Esophagus squamous epithelium (tissue), 5 donors: ENCODE data around the gene DCP1B. TPM values are rescaled to one million over a fixed set of nuclear protein-coding genes. Genes with fewer than 3 reads are reported as not detected.

ENCODE experiments used
- DNase-seq: peaks from one replicate; lab custom pipeline; 2025; lab: John Stamatoyannopoulos, UW
- H3K27ac ChIP-seq, 4 donors: fragments of 200-600 bp; sonication (generic); one replicate each; pipeline ENCODE4 v1.5.1; 2016 to 2019; ENCODE audit warnings: mild to moderate bottlenecking in 1 of 4
- H3K27me3 ChIP-seq, 4 donors: fragments of 200-600 bp; sonication (generic); 1 replicate in 3 of 4; 2 replicates in 1 of 4; pipeline versions ENCODE4 v1.5.1 to v1.6.0; 2017 to 2021; ENCODE audit warnings: antibody characterized with exemption in 1 of 4
- H3K36me3 ChIP-seq, 3 donors: fragments of 200-600 bp; sonication (generic); one replicate each; pipeline ENCODE4 v1.5.1; 2016 to 2019
- H3K4me1 ChIP-seq, 3 donors: fragments of 200-600 bp; sonication (generic); one replicate each; pipeline ENCODE4 v1.5.1; 2017 to 2019
- H3K4me3 ChIP-seq, 4 donors: fragments of 200-600 bp; sonication (generic); 1 replicate in 3 of 4; 2 replicates in 1 of 4; pipeline ENCODE4 v1.5.1; 2016 to 2019; ENCODE audit warnings: mild to moderate bottlenecking in 2 of 4, moderate library complexity in 1 of 4
- H3K9me3 ChIP-seq, 3 donors: fragments of 200-600 bp; sonication (generic); one replicate each; pipeline ENCODE4 v1.5.1; 2016 to 2019
- CTCF ChIP-seq, 6 experiments: fragments of 450-650 bp in 4 of 6; fragments of 200-600 bp in 2 of 6; sonication (generic) in 2 of 6; IDR thresholded peaks; one replicate each; pipeline ENCODE4 v1.5.1; 2016 to 2019; ENCODE audit warnings: antibody characterized with exemption in 6 of 6, mild to moderate bottlenecking in 4 of 6, moderate library complexity in 4 of 6
- POLR2A ChIP-seq, 4 donors: fragments of 450-650 bp; IDR thresholded peaks; one replicate each; pipeline ENCODE4 v1.6.1; 2017; ENCODE audit warnings: antibody characterized with exemption in 4 of 4, mild to moderate bottlenecking in 4 of 4, moderate library complexity in 3 of 4
- WGBS, 2 donors: methylation state at CpG; one replicate each; pipeline ENCODE4 v1.1.5; 2018; 5-methylcytosine and 5-hydroxymethylcytosine counted together
- intact Hi-C: fragments of 100-400 bp; cut with DNase I; formaldehyde crosslinking; loops from one replicate; pipeline ENCODE4 v1.15.0; 2022
- total RNA-seq, 4 donors: library from RNA; depleted of rRNA; stranded (reverse); fragments of >200 nt; gene quantifications; one replicate each; pipeline ENCODE4 v1.1.0, GENCODE V29; 2016
- donor health status: DM: yes; HTN: yes; CAD: no.

The DCP1B gene
- total RNA-seq, 4 donors from 2014 or later = 4.0 to 15.5 (median 10.8) TPM

GRCh38 chr12:2032506-2032905, 28.2 kb upstream of the DCP1B start:
- Histone ChIP-seq H3K27me3 (peaks cover 0 to 27% (median 0%) of the 10 kb centered on the region in 4 donors), H3K27ac (no peak overlapping the region), H3K9me3 (no peaks in the 10 kb centered on the region), H3K36me3 (no peaks in the 10 kb centered on the region), H3K4me1 (peaks cover 5 to 13% (median 12%) of the 10 kb centered on the region in 3 donors), H3K4me3 (no peak overlapping the region)
- 85 to 90% methylated on average over 8 of the region's 8 CpGs for WGBS, 2 donors
- intact Hi-C loops = loop anchor here (5.0 kb wide), 1 partner anchor 235 kb away; no protein-coding TSS in a partner anchor
- TF ChIP-seq CTCF (IDR thresholded peaks at IDR 0.05) (no peak), POLR2A (IDR thresholded peaks at IDR 0.05) (no peak)
- no peak for DNase-seq

GRCh38 chr12:2029851-2030250, 25.6 kb upstream of the DCP1B start:
- Histone ChIP-seq H3K36me3 (no peaks in the 10 kb centered on the region), H3K4me3 (no peak overlapping the region), H3K27me3 (peaks cover 0 to 6% (median 0%) of the 10 kb centered on the region in 4 donors), H3K9me3 (no peaks in the 10 kb centered on the region), H3K27ac (no peak overlapping the region), H3K4me1 (peaks cover 0 to 6% (median 6%) of the 10 kb centered on the region in 3 donors)
- no peak for TF ChIP-seq CTCF (IDR thresholded peaks at IDR 0.05)
- TF ChIP-seq POLR2A (IDR thresholded peaks at IDR 0.05) = no peak
- WGBS, 2 donors = 66 to 92% methylated on average over 3 of the region's 3 CpGs
- intact Hi-C loops = loop anchor here (5.0 kb wide), 1 partner anchor 233 kb away; no protein-coding TSS in a partner anchor
- no peak for DNase-seq

GRCh38 chr12:2027351-2027750, 23.1 kb upstream of the DCP1B start:
- H3K27ac ChIP-seq = no peak overlapping the region
- DNase-seq = no peak
- no peak overlapping the region for H3K4me3 ChIP-seq
- intact Hi-C loops = no loop called here
- TF ChIP-seq POLR2A (IDR thresholded peaks at IDR 0.05) (no peak), CTCF (IDR thresholded peaks at IDR 0.05) (no peak)
- WGBS, 2 donors = 55 to 58% methylated on average over 4 of the region's 4 CpGs
- H3K9me3 ChIP-seq = no peaks in the 10 kb centered on the region
- no peaks in the 10 kb centered on the region for H3K4me1 ChIP-seq
- no peaks in the 10 kb centered on the region for H3K36me3 ChIP-seq
- peaks cover 0 to 7% (median 0%) of the 10 kb centered on the region in 4 donors for H3K27me3 ChIP-seq

- 16 to 26% methylated on average over 3 of the region's 3 CpGs for WGBS, 2 donors
- Histone ChIP-seq H3K27ac (no peak overlapping the region), H3K4me3 (no peak overlapping the region), H3K4me1 (no peaks in the 10 kb centered on the region), H3K36me3 (no peaks in the 10 kb centered on the region), H3K9me3 (no peaks in the 10 kb centered on the region), H3K27me3 (peaks cover 0 to 11% (median 0%) of the 10 kb centered on the region in 4 donors)
- intact Hi-C loops = no loop called here
- no peak for TF ChIP-seq POLR2A (IDR thresholded peaks at IDR 0.05)
- no peak for TF ChIP-seq CTCF (IDR thresholded peaks at IDR 0.05)
- no peak for DNase-seq
Observed at GRCh38 chr12:2023365-2023764, 19.1 kb upstream of the DCP1B start.

- intact Hi-C loops = no loop called here
- peaks cover 0 to 11% (median 0%) of the 10 kb centered on the region in 4 donors for H3K27me3 ChIP-seq
- no peaks in the 10 kb centered on the region for H3K36me3 ChIP-seq
- no peak overlapping the region for H3K4me3 ChIP-seq
- no peaks in the 10 kb centered on the region for H3K9me3 ChIP-seq
- peaks cover 0 to 6% (median 0%) of the 10 kb centered on the region in 3 donors for H3K4me1 ChIP-seq
- no peak overlapping the region for H3K27ac ChIP-seq
- no peak for TF ChIP-seq POLR2A (IDR thresholded peaks at IDR 0.05)
- WGBS, 2 donors = 89 to 93% methylated on average over 3 of the region's 3 CpGs
- no peak for DNase-seq
Observed at GRCh38 chr12:2020511-2020910, 16.3 kb upstream of the DCP1B start.
